GM06990 (cell line): ENCODE results near the gene TREML2.

ENCODE experiments used
- DNase-seq: peaks from one replicate; pipeline ENCODE4 v3.0.0-alpha.2; 2011; ENCODE audit not compliant: insufficient read length; ENCODE audit errors: extremely low read depth
- H3K27me3 ChIP-seq: replicated peaks from 2 replicates; pipeline ENCODE4 v1.6.0; 2011; ENCODE audit warnings: low read length; ENCODE audit not compliant: control insufficient read depth, insufficient read depth
- H3K36me3 ChIP-seq: 2 replicates; pipeline ENCODE4 v1.5.1; 2011; ENCODE audit warnings: low read length; ENCODE audit not compliant: control insufficient read depth, insufficient read depth
- H3K4me3 ChIP-seq: replicated peaks from 2 replicates; pipeline ENCODE4 v1.5.1; 2011; ENCODE audit warnings: low read depth, mild to moderate bottlenecking, control low read depth, low read length
- CTCF ChIP-seq: IDR thresholded peaks from 2 replicates; pipeline ENCODE4 v1.5.1; 2011; ENCODE audit warnings: low read length, control low read depth, mild to moderate bottlenecking, inconsistent platforms; ENCODE audit not compliant: insufficient read depth, poor library complexity, severe bottlenecking

Gene TREML2

GRCh38 chr6:41228096-41228495 lies 27.1 kb upstream of the TREML2 start, which contains the start of gene TREML4:
TSS of gene TREML4 (plus strand) at chr6:41228349. CDS start at chr6:41228428, 79 bp downstream.
- no peak for TF ChIP-seq CTCF
- H3K36me3 ChIP-seq: no peaks in the 10 kb centered on the region
- H3K27me3 ChIP-seq: no peaks in the 10 kb centered on the region; the same call in none of the 2 replicates
- DNase-seq: no peak
- no peak within 1 kb of the TSS for H3K4me3 ChIP-seq

- Histone ChIP-seq H3K36me3 (no peaks in the 10 kb centered on the region), H3K27me3 (no peaks in the 10 kb centered on the region; the same call in 1 of the 2 replicates), H3K4me3 (no peak overlapping the region)
- TF ChIP-seq CTCF: no peak
- no peak for DNase-seq
Measured at GRCh38 chr6:41226752-41227151, 25.8 kb upstream of the TREML2 start.

- DNase-seq: no peak
- no peaks in the 10 kb centered on the region; the same call in 1 of the 2 replicates for H3K27me3 ChIP-seq
- no peak for TF ChIP-seq CTCF
- no peaks in the 10 kb centered on the region for H3K36me3 ChIP-seq
- H3K4me3 ChIP-seq: no peak overlapping the region
Measured at GRCh38 chr6:41224800-41225199, 23.9 kb upstream of the TREML2 start.

- no peaks in the 10 kb centered on the region; the same call in 1 of the 2 replicates for H3K27me3 ChIP-seq
- TF ChIP-seq CTCF: no peak
- no peaks in the 10 kb centered on the region for H3K36me3 ChIP-seq
- no peak for DNase-seq
- H3K4me3 ChIP-seq: no peak overlapping the region
Measured at GRCh38 chr6:41222513-41222912, 21.6 kb upstream of the TREML2 start.

GRCh38 chr6:41222045-41222444 lies 21.1 kb upstream of the TREML2 start:
- H3K27me3 ChIP-seq: no peaks in the 10 kb centered on the region; the same call in 1 of the 2 replicates
- H3K36me3 ChIP-seq: no peaks in the 10 kb centered on the region
- no peak overlapping the region for H3K4me3 ChIP-seq
- TF ChIP-seq CTCF: no peak
- DNase-seq: no peak

- no peaks in the 10 kb centered on the region for H3K27me3 ChIP-seq
- TF ChIP-seq CTCF: no peak
- no peak overlapping the region for H3K4me3 ChIP-seq
- no peaks in the 10 kb centered on the region for H3K36me3 ChIP-seq
- no peak for DNase-seq
Measured at GRCh38 chr6:41216616-41217015, 15.7 kb upstream of the TREML2 start.
